Effector memory CD8-positive, alpha-beta T cell (primary cell): ENCODE measurements around the gene PLEKHG5.

Source experiments
- ATAC-seq: fragments of 150-1000 bp; cut with Tn5 transposase; replicated peaks from 2 replicates; pipeline ENCODE4 v1.10.0; 2021; ENCODE audit warnings: mild to moderate bottlenecking, moderate library complexity
- DNase-seq, 3 experiments: peaks; one replicate each; pipeline ENCODE4 v3.0.0; 2021
- H3K27ac Mint-ChIP-seq, 2 donors: one replicate each; pipeline ENCODE4 v1.8.0; 2022; ENCODE audit warnings: mild to moderate bottlenecking in 2 of 2, mixed read lengths in 2 of 2, moderate library complexity in 2 of 2
- H3K27me3 Mint-ChIP-seq, 2 donors: one replicate each; pipeline ENCODE4 v1.8.0; 2022; ENCODE audit warnings: mixed read lengths in 2 of 2
- H3K36me3 Mint-ChIP-seq: one replicate; pipeline ENCODE4 v1.8.0; 2022; ENCODE audit warnings: mild to moderate bottlenecking, moderate library complexity, mixed read lengths; ENCODE audit not compliant: insufficient read depth
- H3K4me1 Mint-ChIP-seq, 2 donors: one replicate each; pipeline ENCODE4 v1.8.0; 2022; ENCODE audit warnings: low read depth in 2 of 2, mixed read lengths in 2 of 2
- H3K4me3 Mint-ChIP-seq, 2 donors: one replicate each; pipeline ENCODE4 v1.8.0; 2022; ENCODE audit warnings: mild to moderate bottlenecking in 2 of 2, mixed read lengths in 2 of 2, moderate library complexity in 2 of 2
- H3K9me3 Mint-ChIP-seq, 2 donors: one replicate each; pipeline ENCODE4 v1.8.0; 2022; ENCODE audit warnings: mixed read lengths in 2 of 2

Gene PLEKHG5

DNA sequence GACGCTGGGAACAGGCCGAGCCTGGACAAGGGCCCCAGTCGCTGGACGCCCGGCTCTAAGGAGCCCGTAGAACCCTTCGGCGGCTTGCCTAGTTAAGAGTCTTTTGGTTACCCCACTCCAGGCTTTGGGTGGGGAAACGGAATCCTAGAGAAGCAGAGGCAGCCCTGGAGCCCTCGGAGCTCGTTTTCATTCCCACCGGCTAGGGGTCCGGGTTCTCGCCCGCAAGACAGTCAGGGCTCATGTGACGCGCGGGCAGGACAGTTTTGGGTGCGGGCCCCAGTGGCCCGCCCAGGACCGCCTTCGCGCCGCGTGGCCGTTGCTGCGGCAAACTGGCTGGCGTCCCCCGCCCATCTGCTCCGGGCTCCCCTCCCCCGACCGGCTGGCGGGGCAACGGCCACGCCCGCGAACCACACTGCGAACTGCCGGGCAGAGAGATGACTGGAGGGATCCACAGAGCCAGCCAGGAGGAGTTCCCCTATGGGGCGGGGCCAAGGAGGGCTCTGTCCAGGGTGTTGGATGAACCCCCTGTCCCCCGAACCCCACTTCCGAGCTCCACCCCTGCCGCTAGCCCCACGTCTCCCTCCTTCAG is 70.9 kb downstream of the PLEKHG5 start:
- DNase-seq (no peak), ATAC-seq (no peak)
- peaks cover 54 to 86% of the 10 kb centered on the region in 2 donors for H3K27me3 Mint-ChIP-seq
- peak overlapping the region; percentile 37 to 73 for H3K4me3 Mint-ChIP-seq
- H3K4me1 Mint-ChIP-seq = peaks cover 10 to 15% of the 10 kb centered on the region in 2 donors
- H3K27ac Mint-ChIP-seq = no peak overlapping the region
- no peaks in the 10 kb centered on the region for H3K9me3 Mint-ChIP-seq
- H3K36me3 Mint-ChIP-seq = peaks cover 10% of the 10 kb centered on the region

DNA sequence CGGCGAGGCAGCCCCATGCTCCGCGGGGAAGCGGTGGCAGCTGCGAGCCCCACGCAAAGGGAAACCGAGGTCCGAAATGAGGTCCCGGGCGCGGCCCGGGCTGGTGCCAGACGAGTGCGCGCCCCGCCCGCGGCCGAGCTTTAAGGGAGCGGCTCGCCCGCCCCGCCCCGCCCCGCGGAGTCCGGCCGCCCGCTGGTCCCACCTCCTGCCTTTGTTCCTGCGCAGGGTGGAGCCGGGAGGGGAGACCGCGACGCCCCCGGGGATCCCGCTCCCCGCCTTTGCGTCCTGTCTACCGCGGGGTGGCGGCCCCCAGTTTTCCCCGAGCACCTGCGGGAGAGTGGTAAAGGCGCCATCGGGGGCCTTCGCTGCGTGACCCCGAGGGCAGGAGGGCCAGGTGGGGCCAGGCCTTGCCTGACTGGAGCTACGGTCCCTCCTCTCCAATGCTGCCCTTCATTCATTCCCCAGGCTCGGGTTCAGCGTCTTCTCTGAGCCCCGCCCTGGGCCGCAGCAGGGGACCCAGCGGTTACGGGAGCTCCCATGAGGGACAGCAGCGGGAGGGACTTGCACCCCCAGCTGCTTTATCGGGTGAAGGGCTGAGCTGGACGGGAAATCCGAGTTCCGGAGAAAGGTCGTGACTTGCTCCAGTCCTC is 71.5 kb downstream of the PLEKHG5 start, which contains the start of gene HES2:
TSS of gene HES2 (minus strand) at position 116 of the 650 bp plus-strand sequence. CDS start at position 17, 99 bp downstream.
- peak; percentile 7 for ATAC-seq
- H3K9me3 Mint-ChIP-seq = no peaks in the 10 kb centered on the region
- H3K27ac Mint-ChIP-seq = no peak within 1 kb of the TSS
- DNase-seq = no peak
- H3K36me3 Mint-ChIP-seq = peaks cover 6% of the 10 kb centered on the region
- H3K4me3 Mint-ChIP-seq = peak within 1 kb of the TSS; percentile 55 to 73
- peaks cover 10 to 15% of the 10 kb centered on the region in 2 donors for H3K4me1 Mint-ChIP-seq
- peaks cover 57 to 88% of the 10 kb centered on the region in 2 donors for H3K27me3 Mint-ChIP-seq

DNA sequence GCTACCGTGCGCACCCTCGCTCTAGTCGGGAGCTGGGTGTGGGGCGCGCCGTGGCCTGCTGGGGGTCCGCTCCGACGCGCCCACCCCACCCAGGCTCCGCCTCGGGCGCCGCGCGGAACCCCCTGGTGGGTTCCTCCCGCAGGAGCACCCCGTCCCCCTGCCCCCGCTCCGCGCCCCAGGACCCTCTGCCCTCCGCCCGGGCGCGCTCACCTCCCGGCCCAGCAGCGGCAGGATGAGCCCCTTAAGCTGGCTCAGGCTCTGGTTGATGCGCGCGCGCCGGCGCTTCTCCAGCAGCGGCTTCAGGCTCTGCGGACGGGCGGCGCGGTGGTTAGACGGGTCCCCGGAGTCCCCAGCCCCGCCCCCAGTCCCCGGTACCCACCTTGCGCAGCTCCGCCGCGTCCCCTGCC is 72.1 kb downstream of the PLEKHG5 start:
- Mint-ChIP-seq H3K4me3 (peak overlapping the region in 1 of 2 donors; percentile 73), H3K27ac (no peak overlapping the region), H3K9me3 (no peaks in the 10 kb centered on the region), H3K27me3 (peaks cover 61 to 92% of the 10 kb centered on the region in 2 donors), H3K36me3 (peaks cover 6% of the 10 kb centered on the region), H3K4me1 (peaks cover 10 to 17% of the 10 kb centered on the region in 2 donors)
- peak; percentile 3 for ATAC-seq
- no peak for DNase-seq

DNA sequence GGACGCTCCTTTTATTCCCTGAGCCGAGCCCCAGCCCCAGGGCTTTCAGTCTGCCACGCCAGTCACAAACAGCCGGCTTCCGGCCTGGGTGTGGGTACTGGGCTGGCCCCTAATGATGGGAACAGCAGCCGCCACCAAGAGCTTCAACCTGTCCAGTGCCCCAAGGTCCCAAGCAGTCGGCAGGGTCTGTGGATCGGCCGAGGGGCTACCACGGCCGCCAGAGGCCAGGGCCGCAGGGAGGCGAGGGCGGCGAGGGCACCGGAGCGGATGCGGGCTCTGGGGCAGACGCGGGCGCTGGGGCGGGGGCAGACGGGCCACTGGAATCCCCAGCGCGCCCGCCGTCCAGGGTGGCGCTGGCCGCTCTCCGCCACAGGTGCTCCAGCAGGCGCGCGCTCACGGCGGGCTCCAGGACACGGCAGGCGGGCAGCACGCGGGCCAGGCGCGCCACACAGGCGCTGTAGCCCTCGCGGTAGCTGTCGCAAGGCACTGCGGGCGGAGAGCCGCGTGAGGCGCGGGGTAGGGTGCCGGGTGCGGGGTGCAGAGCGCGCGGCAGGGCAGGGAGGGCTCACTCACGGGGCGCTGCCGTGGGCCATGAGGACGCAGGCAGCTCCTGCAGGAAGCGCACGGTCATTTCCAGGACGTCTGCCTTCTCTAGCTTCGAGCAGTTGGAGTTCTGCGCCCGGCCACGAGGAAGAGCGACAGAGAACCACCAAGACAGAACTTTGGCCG is 72.6 kb downstream of the PLEKHG5 start:
- Mint-ChIP-seq H3K4me3 (peak overlapping the region in 1 of 2 donors; percentile 73), H3K27me3 (peaks cover 61 to 92% of the 10 kb centered on the region in 2 donors), H3K36me3 (peaks cover 3% of the 10 kb centered on the region), H3K27ac (no peak overlapping the region), H3K9me3 (no peaks in the 10 kb centered on the region), H3K4me1 (peaks cover 4 to 14% of the 10 kb centered on the region in 2 donors)
- DNase-seq (no peak), ATAC-seq (no peak)

DNA sequence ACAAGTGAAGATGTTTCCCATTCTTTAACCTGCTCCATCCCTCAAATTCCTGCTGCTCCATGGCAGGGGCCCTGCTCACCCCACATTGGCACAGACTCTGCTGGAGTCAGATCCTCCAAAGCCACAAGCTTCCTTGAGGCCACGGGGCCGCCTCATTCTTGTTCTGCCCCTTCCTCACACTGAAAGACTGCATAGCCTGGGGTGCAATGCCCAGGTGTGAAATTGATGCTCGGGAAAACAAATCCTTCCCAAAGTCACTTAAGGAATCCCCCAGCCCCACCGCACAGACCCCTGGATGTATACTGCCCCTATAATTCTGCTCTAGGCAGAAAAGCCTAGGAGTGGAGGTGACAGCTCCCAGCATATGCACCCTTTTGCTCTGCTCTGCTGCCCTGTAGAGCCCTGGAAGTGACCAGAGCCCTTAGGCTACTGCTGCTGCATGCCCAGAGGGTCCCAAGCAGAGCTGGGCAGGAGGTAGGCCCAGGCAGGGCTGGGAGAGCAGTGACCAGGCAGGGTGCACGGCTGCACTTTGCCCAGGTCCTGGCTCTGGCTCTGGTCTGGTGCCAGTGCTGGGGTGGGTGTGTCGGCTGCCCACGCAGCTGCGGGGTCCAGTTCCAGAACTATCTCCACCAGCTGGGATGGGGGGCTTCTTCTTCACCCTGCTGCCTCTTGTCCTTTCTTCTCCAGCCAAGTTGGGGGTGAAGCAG is 73.4 kb downstream of the PLEKHG5 start:
- no peak for DNase-seq
- Mint-ChIP-seq H3K27me3 (peaks cover 65 to 92% of the 10 kb centered on the region in 2 donors), H3K36me3 (peaks cover 3% of the 10 kb centered on the region), H3K4me3 (peak overlapping the region in 1 of 2 donors; percentile 4), H3K27ac (no peak overlapping the region), H3K4me1 (peaks cover 4 to 13% of the 10 kb centered on the region in 2 donors), H3K9me3 (no peaks in the 10 kb centered on the region)
- ATAC-seq = no peak
